Right atrium auricular region (tissue), 2 donors: ENCODE measurements around the gene TRIO. TPM values are rescaled to one million over a fixed set of nuclear protein-coding genes. Genes with fewer than 3 reads are reported as not detected.
A peak's percentile ranks its signal among the peaks of the same experiment; 100 is the strongest.

Source experiments
- DNase-seq: peaks from one replicate; pipeline ENCODE4 v3.0.0-alpha.2; 2019; ENCODE audit warnings: low spot score
- H3K27ac ChIP-seq, 2 donors: fragments of 200-600 bp; sonication (generic); 1 replicate in 1 of 2; 2 replicates in 1 of 2; pipeline ENCODE4 v1.5.1; 2016 to 2019
- H3K27me3 ChIP-seq, 2 donors: fragments of 200-600 bp; sonication (generic); one replicate each; pipeline versions ENCODE4 v1.5.1 to v1.6.0; 2017 to 2019
- H3K36me3 ChIP-seq: fragments of 200-600 bp; sonication (generic); one replicate; pipeline ENCODE4 v1.5.1; 2016
- H3K4me1 ChIP-seq, 2 donors: fragments of 200-600 bp; sonication (generic); one replicate each; pipeline versions ENCODE4 v1.5.1 to v1.6.0; 2017 to 2019
- H3K4me3 ChIP-seq, 2 donors: fragments of 200-600 bp; sonication (generic); 1 replicate in 1 of 2; 2 replicates in 1 of 2; pipeline ENCODE4 v1.5.1; 2017 to 2019; ENCODE audit warnings: mild to moderate bottlenecking in 1 of 2, moderate library complexity in 1 of 2
- H3K9me3 ChIP-seq, 2 donors: fragments of 200-600 bp; sonication (generic); one replicate each; pipeline ENCODE4 v1.5.1; 2019
- total RNA-seq, 2 donors: library from RNA; depleted of rRNA; stranded (reverse); fragments of >200 nt; gene quantifications; one replicate each; pipeline ENCODE4 v1.1.0, GENCODE V29; 2016
- TF ChIP-seq, protein P1 (sequence below), 2 donors: fragments of 200-600 bp; sonication (generic); IDR thresholded peaks; one replicate each; pipeline ENCODE4 v1.5.1; 2019; ENCODE audit warnings: antibody characterized with exemption in 2 of 2

Gene TRIO
- total RNA-seq, 2 donors from 2014 or later: 51.6 to 67.0 TPM

GRCh38 chr5:14447958-14448911 lies 305.1 kb downstream of the TRIO start:
- Histone ChIP-seq H3K4me1 (peaks cover 0 to 68% of the 10 kb centered on the region in 2 donors), H3K4me3 (no peak overlapping the region), H3K36me3 (no peaks in the 10 kb centered on the region), H3K27ac (peak overlapping the region; percentile 72 to 75), H3K27me3 (no peaks in the 10 kb centered on the region), H3K9me3 (no peaks in the 10 kb centered on the region)
- TF ChIP-seq, protein P1, sequence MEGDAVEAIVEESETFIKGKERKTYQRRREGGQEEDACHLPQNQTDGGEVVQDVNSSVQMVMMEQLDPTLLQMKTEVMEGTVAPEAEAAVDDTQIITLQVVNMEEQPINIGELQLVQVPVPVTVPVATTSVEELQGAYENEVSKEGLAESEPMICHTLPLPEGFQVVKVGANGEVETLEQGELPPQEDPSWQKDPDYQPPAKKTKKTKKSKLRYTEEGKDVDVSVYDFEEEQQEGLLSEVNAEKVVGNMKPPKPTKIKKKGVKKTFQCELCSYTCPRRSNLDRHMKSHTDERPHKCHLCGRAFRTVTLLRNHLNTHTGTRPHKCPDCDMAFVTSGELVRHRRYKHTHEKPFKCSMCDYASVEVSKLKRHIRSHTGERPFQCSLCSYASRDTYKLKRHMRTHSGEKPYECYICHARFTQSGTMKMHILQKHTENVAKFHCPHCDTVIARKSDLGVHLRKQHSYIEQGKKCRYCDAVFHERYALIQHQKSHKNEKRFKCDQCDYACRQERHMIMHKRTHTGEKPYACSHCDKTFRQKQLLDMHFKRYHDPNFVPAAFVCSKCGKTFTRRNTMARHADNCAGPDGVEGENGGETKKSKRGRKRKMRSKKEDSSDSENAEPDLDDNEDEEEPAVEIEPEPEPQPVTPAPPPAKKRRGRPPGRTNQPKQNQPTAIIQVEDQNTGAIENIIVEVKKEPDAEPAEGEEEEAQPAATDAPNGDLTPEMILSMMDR (IDR thresholded peaks at IDR 0.05): no peak
- DNase-seq: no peak

DNA sequence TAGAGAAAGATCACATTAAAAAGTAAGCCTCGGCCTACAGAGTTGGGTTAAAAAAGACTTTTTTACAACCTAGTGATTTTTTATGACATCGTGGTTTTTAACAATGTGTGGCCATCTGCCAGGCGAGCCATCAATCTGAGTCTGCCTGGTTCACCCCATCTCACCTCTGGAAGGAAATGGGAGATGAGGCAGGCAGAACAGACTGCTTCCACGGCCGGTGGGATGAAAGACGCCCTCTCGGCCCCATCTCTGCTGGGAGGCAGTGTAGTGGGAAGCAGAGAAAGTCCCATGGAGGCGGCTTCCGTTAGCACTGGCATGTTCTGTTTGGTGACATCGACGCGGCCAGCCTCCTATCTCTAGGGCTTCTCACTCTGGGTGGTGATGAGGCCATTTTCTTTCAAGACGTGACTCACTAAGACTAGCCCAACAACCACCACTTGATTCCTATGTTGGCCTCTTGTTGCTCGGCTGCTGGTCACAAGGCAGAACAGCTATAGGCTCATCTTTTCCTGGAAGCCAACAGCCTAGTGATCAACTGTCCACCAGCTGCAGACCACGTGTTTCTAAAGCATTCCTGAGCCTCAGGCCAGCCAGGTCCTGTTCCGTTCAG lies 306.0 kb downstream of the TRIO start:
- H3K4me1 ChIP-seq: peaks cover 0 to 73% of the 10 kb centered on the region in 2 donors
- TF ChIP-seq, protein P1 (IDR thresholded peaks at IDR 0.05): no peak
- no peaks in the 10 kb centered on the region for H3K27me3 ChIP-seq
- no peak overlapping the region for H3K4me3 ChIP-seq
- H3K36me3 ChIP-seq: no peaks in the 10 kb centered on the region
- no peaks in the 10 kb centered on the region for H3K9me3 ChIP-seq
- H3K27ac ChIP-seq: peak overlapping the region; percentile 72 to 75
- DNase-seq: no peak

DNA sequence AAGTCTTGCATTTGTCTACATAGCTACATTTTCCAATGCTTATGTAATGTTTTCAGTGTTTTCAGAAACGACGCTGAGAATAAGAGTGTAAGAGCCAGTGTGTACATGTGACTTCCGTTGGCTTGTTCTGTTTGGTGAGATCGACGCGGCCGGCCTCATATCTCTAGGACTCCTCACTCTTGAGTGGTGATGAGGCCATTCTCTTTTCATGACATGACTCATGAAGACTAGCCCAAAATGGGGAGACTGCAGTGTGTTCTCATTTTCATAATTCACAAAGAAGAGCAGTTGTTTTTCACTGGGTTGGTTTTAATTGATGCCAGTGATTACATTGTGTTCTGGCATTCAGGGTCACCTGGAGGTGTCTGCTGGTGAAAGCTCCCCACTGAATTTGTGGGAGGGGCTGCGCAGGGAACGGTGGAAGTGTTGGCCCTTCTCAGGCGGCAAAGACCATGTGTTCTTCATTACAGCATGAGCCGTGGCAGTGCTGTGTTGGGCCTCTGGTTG lies 306.9 kb downstream of the TRIO start:
- peak overlapping the region; percentile 72 to 75 for H3K27ac ChIP-seq
- H3K4me1 ChIP-seq: peaks cover 0 to 66% of the 10 kb centered on the region in 2 donors
- DNase-seq: peak; percentile 93
- no peaks in the 10 kb centered on the region for H3K36me3 ChIP-seq
- H3K9me3 ChIP-seq: no peaks in the 10 kb centered on the region
- H3K27me3 ChIP-seq: no peaks in the 10 kb centered on the region
- TF ChIP-seq, protein P1 (IDR thresholded peaks at IDR 0.05): no peak
- no peak overlapping the region for H3K4me3 ChIP-seq

- DNase-seq: no peak
- no peak overlapping the region for H3K4me3 ChIP-seq
- H3K27me3 ChIP-seq: no peaks in the 10 kb centered on the region
- H3K27ac ChIP-seq: peak overlapping the region; percentile 72 to 75
- H3K4me1 ChIP-seq: peaks cover 0 to 59% of the 10 kb centered on the region in 2 donors
- TF ChIP-seq, protein P1 (IDR thresholded peaks at IDR 0.05): no peak
- H3K36me3 ChIP-seq: no peaks in the 10 kb centered on the region
- H3K9me3 ChIP-seq: no peaks in the 10 kb centered on the region
These were observed 307.6 kb downstream of the TRIO start for GRCh38 chr5:14450742-14451141.

DNA sequence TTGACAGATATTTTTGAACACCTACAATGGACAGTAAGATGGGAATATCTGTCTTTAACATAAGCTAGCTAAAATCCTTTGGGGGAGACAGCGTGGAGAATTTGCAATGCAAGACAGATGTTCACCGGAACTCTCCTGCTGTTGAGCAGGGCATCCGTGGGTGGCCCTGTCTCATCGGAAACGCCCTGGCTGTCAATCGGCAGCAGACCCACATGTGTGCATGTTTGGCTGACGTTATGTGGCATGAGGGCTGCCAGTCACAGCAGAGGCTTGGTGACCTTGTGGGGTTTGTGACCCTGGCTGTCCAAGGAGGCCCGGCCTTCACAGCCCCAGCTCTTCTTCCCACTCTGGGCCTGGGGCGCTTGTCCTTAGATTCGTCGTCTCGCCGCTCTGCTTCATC lies 308.7 kb downstream of the TRIO start:
- H3K4me1 ChIP-seq: peaks cover 0 to 48% of the 10 kb centered on the region in 2 donors
- H3K27me3 ChIP-seq: no peaks in the 10 kb centered on the region
- H3K27ac ChIP-seq: peak overlapping the region in 1 of 2 donors; percentile 37
- no peak overlapping the region for H3K4me3 ChIP-seq
- H3K36me3 ChIP-seq: no peaks in the 10 kb centered on the region
- TF ChIP-seq, protein P1 (IDR thresholded peaks at IDR 0.05): no peak
- DNase-seq: no peak
- H3K9me3 ChIP-seq: no peaks in the 10 kb centered on the region
